GM18526 (cell line): ENCODE results near the gene CSNK1A1.

Source experiments
- POLR2A ChIP-seq: IDR thresholded peaks from 3 replicates; pipeline ENCODE4 v1.6.1; 2011; ENCODE audit not compliant: insufficient read length; ENCODE audit errors: extremely low read depth

The CSNK1A1 gene

DNA sequence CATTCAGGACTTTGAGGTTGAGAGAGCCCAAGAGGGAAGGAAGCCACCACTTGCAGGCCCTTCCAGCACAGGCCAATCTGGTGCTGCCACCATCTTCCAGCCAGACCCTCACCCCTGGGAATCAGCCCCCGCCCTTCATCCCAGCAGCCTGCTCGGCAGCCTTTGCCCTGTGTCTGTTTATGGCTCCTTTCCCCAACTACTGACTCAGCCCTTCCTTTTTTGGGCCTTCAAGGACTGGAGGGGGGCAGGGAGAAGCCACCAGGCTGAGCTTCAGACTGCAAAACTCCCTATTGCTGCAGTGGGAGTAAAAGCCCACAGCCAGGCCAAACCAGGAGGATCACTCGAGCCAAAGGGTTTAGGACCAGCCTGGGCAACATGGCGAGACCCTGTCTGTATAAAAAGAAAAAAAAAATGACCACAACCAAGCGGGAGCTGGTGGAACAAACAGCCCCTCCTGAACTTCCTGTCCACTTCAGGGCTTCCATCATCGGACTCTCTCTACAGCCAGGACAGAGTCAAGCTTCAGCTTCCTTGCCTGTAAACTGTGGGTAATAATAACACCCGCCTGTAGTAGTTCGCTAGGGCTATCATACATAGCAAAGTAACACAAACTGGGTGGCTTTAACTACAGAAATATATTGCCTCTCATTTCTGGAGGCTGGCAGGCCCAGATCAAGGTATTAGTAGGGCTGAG is 86.3 kb downstream of the CSNK1A1 start:
- no peak for TF ChIP-seq POLR2A

DNA sequence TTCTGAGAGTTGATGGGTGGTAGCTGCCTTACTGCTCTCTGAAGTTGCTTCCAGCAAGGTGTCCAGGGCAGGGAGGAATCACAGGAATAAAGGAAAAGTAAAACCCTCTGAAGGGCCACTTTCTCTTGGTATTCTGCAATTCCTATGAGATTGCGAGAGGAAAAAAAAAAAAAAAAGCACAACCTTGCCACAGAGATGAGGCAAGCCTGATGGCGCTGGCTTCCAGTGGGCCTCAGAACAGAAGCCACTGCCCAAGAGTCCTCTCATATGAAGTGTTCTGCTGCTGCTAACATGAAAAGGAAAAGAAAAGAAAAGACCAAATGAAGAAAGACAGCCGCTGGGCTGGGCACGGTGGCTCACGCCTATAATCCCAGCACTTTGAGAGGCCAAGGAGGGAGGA is 91.3 kb downstream of the CSNK1A1 start:
- TF ChIP-seq POLR2A, result no peak

DNA sequence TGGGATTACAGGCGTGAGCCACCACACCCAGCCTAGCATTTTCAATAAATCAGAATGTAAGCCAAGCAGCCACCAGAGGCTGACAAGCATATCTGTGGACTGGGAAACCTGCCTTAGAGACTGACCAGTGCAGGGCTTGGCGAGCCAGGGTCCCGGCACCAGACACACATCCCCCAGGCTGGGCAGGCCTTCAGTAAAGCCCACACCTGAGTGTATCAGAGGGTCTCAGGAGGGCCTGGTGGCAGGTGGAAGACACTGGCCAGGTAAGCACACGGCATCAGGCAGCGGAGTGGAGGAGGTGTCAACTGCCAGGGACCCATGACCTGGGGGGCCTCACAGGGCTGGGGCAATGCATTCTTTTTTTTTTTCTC is 93.9 kb downstream of the CSNK1A1 start:
- TF ChIP-seq POLR2A, result no peak

DNA sequence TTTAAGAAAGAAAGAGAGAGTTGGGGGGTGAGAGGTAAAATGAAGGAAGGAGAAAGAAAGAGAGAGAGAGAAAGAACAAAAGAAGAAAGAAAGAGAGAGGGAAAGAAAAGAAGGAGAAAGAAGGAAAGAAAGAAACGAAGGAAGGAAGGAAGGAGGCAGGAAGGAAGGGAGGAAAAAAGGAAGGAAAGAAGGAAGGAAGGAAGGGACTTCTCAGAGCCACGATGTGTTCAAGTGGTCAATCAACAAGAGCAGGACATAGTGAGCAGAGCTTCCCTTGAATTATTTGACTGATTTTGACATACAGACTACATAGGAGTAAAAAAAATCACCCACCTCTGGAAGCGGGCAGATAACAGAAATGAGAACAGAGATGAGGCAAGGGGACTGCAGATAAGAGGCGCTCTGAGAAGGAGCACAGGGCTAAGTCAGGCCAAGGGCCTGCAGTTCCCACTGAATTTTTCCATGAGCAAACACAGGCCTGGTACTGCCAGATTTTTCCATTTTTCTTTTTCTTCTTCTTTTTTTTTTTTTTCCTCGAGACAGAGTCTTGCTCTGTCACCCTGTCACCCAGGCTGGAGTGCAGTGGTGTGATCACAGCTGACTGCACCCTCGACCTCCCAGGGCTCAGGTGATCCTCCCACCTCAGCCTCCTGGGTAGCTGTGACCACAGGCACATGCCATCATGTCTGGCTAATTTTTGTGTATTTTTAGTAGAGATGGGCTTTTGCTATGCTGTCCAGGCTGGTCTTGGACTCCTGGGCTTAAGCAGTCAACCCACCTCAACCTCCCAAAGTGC is 94.4 kb downstream of the CSNK1A1 start:
- TF ChIP-seq POLR2A, result no peak

DNA sequence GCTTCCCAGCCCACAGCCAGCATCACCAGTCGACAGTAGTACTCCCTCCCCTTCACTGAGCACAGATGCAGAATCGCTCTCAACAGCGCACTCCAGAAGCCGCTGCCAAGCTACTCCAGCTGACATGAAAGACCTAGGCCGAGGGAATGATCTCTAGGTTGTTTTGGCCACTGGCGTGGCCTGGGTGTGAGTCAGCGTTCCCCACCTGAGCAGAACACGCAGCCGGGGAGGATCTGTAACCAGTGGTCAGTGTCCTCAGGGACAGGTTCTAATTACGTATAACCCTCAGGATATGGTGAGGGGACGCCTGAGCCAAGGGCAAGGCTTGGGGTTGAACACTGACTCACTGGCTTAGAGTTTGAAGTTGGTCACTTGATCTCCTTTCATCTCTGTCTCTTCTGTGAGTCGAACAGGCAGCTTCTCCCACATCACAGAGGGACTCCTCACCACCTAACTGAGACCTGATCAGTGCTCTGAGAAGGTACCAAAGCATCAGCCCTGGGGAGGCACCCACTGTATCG is 95.3 kb downstream of the CSNK1A1 start:
- no peak for TF ChIP-seq POLR2A

DNA sequence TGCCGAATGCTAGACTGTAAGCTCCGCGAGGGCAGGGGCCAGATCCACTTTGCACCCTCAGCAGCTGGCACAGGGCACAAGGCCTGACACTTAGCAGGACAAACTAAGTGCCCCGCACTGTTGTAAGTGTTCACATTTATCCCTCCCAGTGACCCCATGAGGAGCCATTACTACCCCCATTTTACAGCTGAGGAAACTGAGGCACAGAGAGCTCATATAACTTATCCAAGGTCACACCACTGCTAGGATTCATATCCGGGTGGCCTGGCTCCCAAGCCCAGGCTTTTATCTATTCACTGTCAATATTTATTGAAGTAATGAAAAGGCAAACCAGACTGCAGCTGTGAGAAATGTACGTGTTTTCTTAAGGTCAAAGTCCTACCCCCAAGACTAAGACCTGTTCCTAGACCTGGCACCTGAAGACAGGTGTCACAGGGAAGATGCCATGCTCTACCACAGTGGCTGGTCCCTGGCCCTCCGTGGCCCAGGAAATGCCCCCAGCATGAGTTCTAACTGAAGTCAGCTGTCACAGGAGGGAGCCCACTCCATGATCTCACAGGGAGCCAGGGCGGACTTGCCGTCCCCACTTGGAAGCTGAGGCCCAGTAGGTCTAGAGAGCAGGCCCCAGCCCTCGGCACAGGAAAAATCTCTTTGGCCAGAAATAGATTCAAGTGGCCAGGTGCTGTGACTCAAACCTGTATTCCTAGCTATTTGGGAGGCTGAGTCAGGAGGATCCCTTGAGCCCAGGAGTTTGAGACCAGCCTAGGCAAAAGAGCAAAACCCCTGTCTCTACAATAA is 97.4 kb downstream of the CSNK1A1 start:
- TF ChIP-seq POLR2A, result no peak

DNA sequence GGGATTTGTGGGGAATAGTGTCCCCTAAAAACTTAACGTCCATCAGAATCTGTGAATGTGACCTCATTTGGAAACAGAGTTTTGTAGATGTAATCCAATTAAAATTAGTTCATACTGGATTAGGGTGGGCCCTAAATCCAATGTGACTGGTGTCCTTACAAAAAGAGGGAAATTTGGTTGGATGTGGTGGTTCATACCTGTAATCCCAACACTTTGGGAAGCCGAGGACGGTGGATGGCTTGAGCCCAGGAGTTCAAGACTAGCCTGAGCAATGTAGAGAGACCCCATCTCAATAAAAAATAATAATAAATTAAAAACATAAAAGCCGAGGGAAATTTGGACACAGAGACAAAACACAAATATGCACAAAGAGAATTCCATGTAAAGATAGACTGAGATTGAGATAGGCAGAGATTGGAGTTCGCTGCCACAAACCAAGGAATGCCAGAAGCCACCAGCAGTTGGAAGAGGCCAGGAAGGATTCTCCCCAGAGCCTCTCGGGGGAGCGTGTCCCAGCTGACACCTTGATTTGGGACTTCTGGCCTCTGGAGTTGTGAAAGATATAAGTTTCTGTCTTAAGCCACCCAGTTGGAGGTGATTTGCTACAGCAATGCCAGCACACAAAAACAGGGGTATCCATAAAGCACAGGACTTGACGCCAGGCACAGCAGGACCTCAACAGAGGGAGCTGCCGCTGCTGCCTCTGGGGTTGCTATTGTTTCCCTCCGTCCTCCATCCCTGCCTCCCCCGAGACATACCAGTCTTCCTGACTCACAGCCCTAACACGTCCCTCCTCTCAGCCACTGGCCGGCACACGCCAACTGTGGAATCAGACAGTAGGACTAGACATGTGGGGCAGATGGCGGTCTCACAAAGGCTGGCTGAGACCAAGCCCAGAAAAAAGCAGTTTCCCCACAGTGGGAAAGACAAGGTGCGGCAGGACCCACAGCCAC is 98.3 kb downstream of the CSNK1A1 start:
- TF ChIP-seq POLR2A, result no peak

DNA sequence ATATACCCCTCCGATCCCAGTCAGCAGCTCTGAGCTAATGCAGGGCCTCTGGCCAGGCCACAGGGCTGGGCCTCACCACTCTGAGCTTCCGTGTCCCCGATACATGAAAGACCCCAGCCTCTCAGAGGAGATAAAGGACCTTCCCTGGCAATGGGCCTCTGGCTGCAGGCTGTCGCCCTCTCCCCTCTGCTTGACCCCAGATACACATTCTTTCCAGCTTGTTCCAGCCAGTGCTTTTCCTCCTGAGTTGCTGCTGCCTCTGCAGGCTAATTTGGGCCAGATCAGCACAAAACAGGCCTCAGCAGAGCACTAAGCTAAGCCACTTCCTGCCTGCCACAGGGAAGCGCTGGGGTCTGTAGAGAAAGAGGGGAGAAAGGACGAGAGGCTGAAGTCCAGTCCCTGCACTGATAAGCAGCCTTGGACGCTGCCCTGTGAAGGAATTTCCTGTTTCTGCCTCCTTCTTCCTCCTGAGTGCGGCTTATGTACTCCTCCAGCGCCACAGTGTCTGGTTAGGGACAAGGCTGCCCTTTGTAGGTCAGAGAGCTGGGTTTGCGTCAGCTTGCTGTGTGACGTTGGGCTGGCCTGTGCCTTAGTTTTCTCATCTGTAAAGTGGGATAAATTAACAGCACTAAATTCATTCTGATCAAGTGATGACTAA is 99.1 kb downstream of the CSNK1A1 start:
- TF ChIP-seq POLR2A, result no peak

DNA sequence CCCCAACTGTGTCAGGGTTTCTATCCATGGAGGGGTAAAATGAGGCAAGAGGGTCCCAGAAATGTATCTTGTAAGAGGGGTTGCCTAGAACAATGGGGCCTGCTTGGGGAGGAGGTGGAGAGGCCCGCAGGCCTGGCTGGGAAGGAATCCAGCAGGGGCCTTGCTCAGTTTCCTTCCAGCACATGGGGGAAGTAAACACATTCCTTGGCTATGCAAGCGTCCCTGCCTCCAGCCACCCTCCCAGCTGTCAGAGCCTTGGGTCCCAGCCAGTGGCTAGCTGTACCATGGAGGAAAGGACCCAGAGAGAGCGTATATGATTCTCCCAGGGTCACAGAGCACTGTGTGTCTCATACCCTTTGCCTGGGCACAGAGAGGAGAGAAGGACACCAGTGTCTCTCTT is 101.0 kb downstream of the CSNK1A1 start:
- no peak for TF ChIP-seq POLR2A

DNA sequence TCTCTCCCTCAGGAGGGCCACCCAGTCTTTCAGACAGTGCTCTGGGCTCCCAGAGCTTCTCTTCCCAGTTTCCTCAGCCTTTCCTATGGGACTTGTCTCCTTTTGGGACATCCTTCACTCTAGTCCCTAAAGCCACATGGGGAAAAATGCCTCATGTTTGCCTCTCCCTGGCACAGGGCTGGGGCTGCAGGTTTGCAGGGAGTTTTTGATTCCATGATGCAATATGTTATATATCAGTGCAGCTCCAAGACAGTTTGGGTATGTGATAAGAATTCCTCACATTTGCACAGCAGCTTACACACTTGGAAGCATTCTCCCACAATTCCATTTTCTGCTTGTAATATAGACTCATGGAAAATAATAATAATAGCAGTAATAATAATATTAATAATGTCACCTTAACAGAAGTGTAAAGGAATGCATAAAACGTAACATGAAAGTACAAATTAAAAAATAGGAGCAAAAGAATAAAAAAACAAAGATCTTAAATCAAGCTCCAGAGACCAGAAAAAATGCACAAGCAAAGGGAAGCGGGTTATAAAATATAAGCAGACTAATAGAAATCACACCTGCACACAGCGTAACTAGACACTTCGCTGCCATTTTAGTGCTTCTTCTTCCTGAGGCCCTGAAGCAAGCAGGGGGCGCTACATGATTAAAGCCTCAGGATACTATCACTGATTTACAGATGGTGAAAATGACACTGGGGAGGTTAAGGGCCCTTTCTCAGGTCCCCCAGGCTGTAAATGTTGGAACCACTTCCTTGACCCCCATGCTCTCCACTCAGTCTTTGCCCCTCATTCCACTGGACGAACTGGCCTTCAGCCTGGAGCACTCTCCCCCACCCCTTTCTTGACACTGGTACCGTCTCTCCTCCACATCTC is 102.2 kb downstream of the CSNK1A1 start:
- no peak for TF ChIP-seq POLR2A

DNA sequence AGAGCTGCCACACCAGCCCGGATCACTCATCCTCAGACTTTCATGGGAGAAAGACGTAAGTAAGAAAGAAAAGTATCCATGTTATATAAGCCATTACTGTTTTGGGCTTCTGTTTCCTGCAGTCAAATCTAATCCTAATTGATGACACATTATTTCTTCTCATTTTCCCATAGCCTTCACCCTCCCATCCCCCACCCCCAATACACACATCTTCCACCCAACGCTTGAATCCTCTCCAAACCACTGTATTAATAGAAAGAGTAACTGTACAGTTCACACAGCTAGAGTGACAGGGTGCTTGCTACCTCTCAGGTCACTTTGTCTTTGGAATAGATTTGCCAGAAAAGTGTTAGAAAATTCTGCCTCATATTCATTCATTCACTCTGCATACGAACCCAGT is 102.8 kb downstream of the CSNK1A1 start:
- TF ChIP-seq POLR2A, result no peak

DNA sequence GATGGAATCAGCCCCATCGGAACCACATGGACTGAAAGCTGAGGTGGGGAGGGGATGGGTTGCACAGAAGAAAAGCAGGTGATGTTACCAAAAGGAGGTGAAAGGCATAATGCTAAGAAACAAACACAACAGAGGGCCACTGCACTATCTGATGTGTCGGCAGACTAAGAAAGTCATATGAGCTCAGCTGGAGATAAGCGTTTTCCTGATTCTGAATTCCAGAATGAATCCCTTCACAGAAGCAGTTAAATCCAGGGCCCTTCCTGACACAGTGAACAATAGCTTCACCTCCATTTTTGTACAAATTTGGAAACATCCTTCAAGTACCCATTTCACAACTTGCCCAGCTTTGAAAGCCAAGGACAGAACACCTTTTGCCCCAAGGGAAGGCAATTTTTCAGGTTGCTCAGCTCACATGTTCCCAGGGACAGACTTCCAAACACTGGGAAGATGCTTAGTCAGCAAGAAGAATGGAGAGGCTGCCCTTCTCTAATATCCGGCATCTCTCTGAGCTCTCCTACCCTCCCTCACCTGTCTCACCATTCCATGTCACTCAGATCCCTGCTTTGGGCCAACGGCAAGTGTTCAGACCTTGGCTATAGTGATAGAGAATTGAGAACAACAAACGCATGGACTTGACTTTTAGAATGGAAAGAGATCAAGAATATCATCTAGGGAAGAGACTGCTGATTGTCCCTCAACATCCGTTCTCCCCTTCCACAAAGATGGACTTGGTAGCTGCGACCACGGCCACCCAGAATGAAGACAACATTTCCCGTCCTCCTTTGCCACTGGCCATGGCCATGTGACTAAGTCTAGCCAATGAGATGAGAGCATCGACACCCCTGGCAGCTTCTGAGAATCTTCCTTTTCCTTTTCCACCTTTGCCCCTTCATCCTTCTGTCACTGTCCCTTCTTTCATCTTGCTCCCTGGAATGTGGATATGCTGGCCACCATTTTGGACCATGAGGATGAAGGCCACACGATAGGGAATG is 103.6 kb downstream of the CSNK1A1 start:
- TF ChIP-seq POLR2A, result no peak
